ENCODE measurements around the gene ICAM1.
A peak's percentile ranks its signal among the peaks of the same experiment; 100 is the strongest.

Gene ICAM1

GRCh38 chr19:10255358-10255757, 15.6 kb upstream of the ICAM1 start:
- no peaks in the 10 kb centered on the region for H3K9me3 Mint-ChIP-seq
- DNase-seq: no peak
- peaks cover 4% of the 10 kb centered on the region for H3K27me3 Mint-ChIP-seq
- no peak overlapping the region for H3K4me3 Mint-ChIP-seq
- H3K27ac Mint-ChIP-seq: no peak overlapping the region
- H3K4me1 Mint-ChIP-seq: peaks cover 34% of the 10 kb centered on the region
- CTCF ChIA-PET: interaction anchor here (1.1 to 2.5 kb wide), 2 partner anchors 15 to 133 kb away, joined by 4 to 9 read pairs; partner anchors contain the start of gene ICAM1
- peaks cover 40% of the 10 kb centered on the region for H3K36me3 Mint-ChIP-seq

- no peak overlapping the region for H3K4me3 Mint-ChIP-seq
- no peaks in the 10 kb centered on the region for H3K9me3 Mint-ChIP-seq
- peaks cover 40% of the 10 kb centered on the region for H3K36me3 Mint-ChIP-seq
- peaks cover 28% of the 10 kb centered on the region for H3K4me1 Mint-ChIP-seq
- CTCF ChIA-PET: interaction anchor here (0.6 to 7.8 kb wide), 6 partner anchors 14 to 179 kb away, joined by 3 to 140 read pairs (median 3); partner anchors contain the start of gene ICAM1
- peaks cover 4% of the 10 kb centered on the region for H3K27me3 Mint-ChIP-seq
- no peak overlapping the region for H3K27ac Mint-ChIP-seq
- DNase-seq: no peak
Observed at GRCh38 chr19:10256551-10256950, 14.4 kb upstream of the ICAM1 start.

GRCh38 chr19:10256970-10257615, 13.8 kb upstream of the ICAM1 start:
- Mint-ChIP-seq H3K4me3 (no peak overlapping the region), H3K36me3 (peaks cover 40% of the 10 kb centered on the region), H3K27ac (no peak overlapping the region), H3K27me3 (no peaks in the 10 kb centered on the region), H3K4me1 (peaks cover 25% of the 10 kb centered on the region), H3K9me3 (no peaks in the 10 kb centered on the region)
- no peak for DNase-seq
- CTCF ChIA-PET: interaction anchor here (0.7 to 7.8 kb wide), 6 partner anchors 13 to 179 kb away, joined by 3 to 140 read pairs (median 4); partner anchors contain the start of gene ICAM1

- H3K27ac Mint-ChIP-seq: no peak overlapping the region
- H3K9me3 Mint-ChIP-seq: no peaks in the 10 kb centered on the region
- DNase-seq: no peak
- H3K4me1 Mint-ChIP-seq: peaks cover 18% of the 10 kb centered on the region
- CTCF ChIA-PET: interaction anchor here (0.7 to 7.8 kb wide), 16 partner anchors 8 to 159 kb away, joined by 3 to 140 read pairs (median 5); partner anchors contain the start of genes CDC37, FDX2, ICAM1 and ICAM5
- no peaks in the 10 kb centered on the region for H3K27me3 Mint-ChIP-seq
- H3K36me3 Mint-ChIP-seq: peaks cover 40% of the 10 kb centered on the region
- H3K4me3 Mint-ChIP-seq: no peak overlapping the region
Observed at GRCh38 chr19:10258080-10258710, 12.7 kb upstream of the ICAM1 start.

- H3K9me3 Mint-ChIP-seq: no peaks in the 10 kb centered on the region
- H3K4me1 Mint-ChIP-seq: peaks cover 14% of the 10 kb centered on the region
- CTCF ChIA-PET: interaction anchor here (0.7 to 7.8 kb wide), 25 partner anchors 9 to 322 kb away, joined by 3 to 140 read pairs (median 5); partner anchors contain the start of genes CDC37, FDX2, ICAM1 and ICAM5
- no peaks in the 10 kb centered on the region for H3K27me3 Mint-ChIP-seq
- H3K36me3 Mint-ChIP-seq: peaks cover 37% of the 10 kb centered on the region
- no peak overlapping the region for H3K4me3 Mint-ChIP-seq
- DNase-seq: peak; percentile 96
- peak overlapping the region; percentile 72 for H3K27ac Mint-ChIP-seq
Observed at GRCh38 chr19:10259162-10259905, 11.6 kb upstream of the ICAM1 start.

- Mint-ChIP-seq H3K4me3 (no peak overlapping the region), H3K27me3 (no peaks in the 10 kb centered on the region), H3K36me3 (peaks cover 31% of the 10 kb centered on the region), H3K4me1 (peaks cover 11% of the 10 kb centered on the region), H3K9me3 (no peaks in the 10 kb centered on the region), H3K27ac (peak overlapping the region; percentile 72)
- peak; percentile 36 for DNase-seq
- CTCF ChIA-PET: interaction anchor here (0.9 to 7.8 kb wide), 14 partner anchors 10 to 321 kb away, joined by 3 to 140 read pairs (median 4); partner anchors contain the start of genes ICAM1 and TYK2
Observed at GRCh38 chr19:10260141-10260584, 10.8 kb upstream of the ICAM1 start.

- Mint-ChIP-seq H3K27ac (no peak overlapping the region), H3K4me3 (no peak overlapping the region), H3K9me3 (no peaks in the 10 kb centered on the region), H3K36me3 (peaks cover 15% of the 10 kb centered on the region), H3K27me3 (no peaks in the 10 kb centered on the region), H3K4me1 (peaks cover 11% of the 10 kb centered on the region)
- CTCF ChIA-PET: interaction anchor here (7.8 kb wide), 1 partner anchor 124 kb away, joined by 140 read pairs; no protein-coding TSS in a partner anchor
- DNase-seq: no peak
Observed at GRCh38 chr19:10262771-10263170, 8.1 kb upstream of the ICAM1 start.

- no peaks in the 10 kb centered on the region for H3K36me3 Mint-ChIP-seq
- peaks cover 13% of the 10 kb centered on the region for H3K27me3 Mint-ChIP-seq
- no peak overlapping the region for H3K27ac Mint-ChIP-seq
- H3K4me3 Mint-ChIP-seq: no peak overlapping the region
- no peaks in the 10 kb centered on the region for H3K9me3 Mint-ChIP-seq
- peaks cover 25% of the 10 kb centered on the region for H3K4me1 Mint-ChIP-seq
- no peak for DNase-seq
- CTCF ChIA-PET: interaction anchor here (6.6 to 7.3 kb wide), 2 partner anchors 120 to 125 kb away, joined by 69 to 133 read pairs; no protein-coding TSS in a partner anchor
Observed at GRCh38 chr19:10266706-10267105, 4.2 kb upstream of the ICAM1 start.

GRCh38 chr19:10268071-10268470, 2.8 kb upstream of the ICAM1 start:
- Mint-ChIP-seq H3K4me3 (no peak overlapping the region), H3K9me3 (no peaks in the 10 kb centered on the region), H3K27ac (no peak overlapping the region), H3K4me1 (peaks cover 37% of the 10 kb centered on the region), H3K36me3 (no peaks in the 10 kb centered on the region), H3K27me3 (peaks cover 13% of the 10 kb centered on the region)
- DNase-seq: no peak
- CTCF ChIA-PET: interaction anchor here (0.7 to 7.3 kb wide), 4 partner anchors 8 to 124 kb away, joined by 3 to 133 read pairs (median 67); no protein-coding TSS in a partner anchor

GRCh38 chr19:10269333-10270179, 1.4 kb upstream of the ICAM1 start:
- Mint-ChIP-seq H3K36me3 (peaks cover 3% of the 10 kb centered on the region), H3K4me1 (peaks cover 40% of the 10 kb centered on the region), H3K27me3 (peaks cover 13% of the 10 kb centered on the region), H3K9me3 (no peaks in the 10 kb centered on the region), H3K27ac (peak overlapping the region; percentile 89), H3K4me3 (peak overlapping the region; percentile 79)
- CTCF ChIA-PET: interaction anchor here (0.6 to 7.3 kb wide), 14 partner anchors 9 to 157 kb away, joined by 3 to 133 read pairs (median 12); partner anchors contain the start of genes CDC37, ICAM4 and ICAM5
- peak; percentile 90 for DNase-seq

GRCh38 chr19:10270180-10270615, 722 bp upstream of the ICAM1 start:
- peaks cover 8% of the 10 kb centered on the region for H3K36me3 Mint-ChIP-seq
- CTCF ChIA-PET: interaction anchor here (0.5 to 7.3 kb wide), 14 partner anchors 10 to 171 kb away, joined by 3 to 133 read pairs (median 12); partner anchors contain the start of genes ICAM4, ICAM5 and TYK2
- peaks cover 13% of the 10 kb centered on the region for H3K27me3 Mint-ChIP-seq
- peak overlapping the region; percentile 79 for H3K4me3 Mint-ChIP-seq
- H3K9me3 Mint-ChIP-seq: no peaks in the 10 kb centered on the region
- DNase-seq: peak; percentile 82
- peaks cover 43% of the 10 kb centered on the region for H3K4me1 Mint-ChIP-seq
- peak overlapping the region; percentile 89 for H3K27ac Mint-ChIP-seq

- Mint-ChIP-seq H3K4me3 (peak overlapping the region; percentile 79), H3K36me3 (peaks cover 10% of the 10 kb centered on the region), H3K27ac (peak overlapping the region; percentile 89), H3K27me3 (peaks cover 13% of the 10 kb centered on the region), H3K4me1 (peaks cover 43% of the 10 kb centered on the region), H3K9me3 (no peaks in the 10 kb centered on the region)
- CTCF ChIA-PET: interaction anchor here (0.6 to 7.3 kb wide), 18 partner anchors 9 to 281 kb away, joined by 3 to 133 read pairs (median 6); partner anchors contain the start of genes ICAM4, ICAM5, RAVER1 and TYK2
- peak; percentile 38 for DNase-seq
Observed at GRCh38 chr19:10271543-10272086, 695 bp downstream of the ICAM1 start.
